ENCODE measurements around the gene ZNF184.
A peak's percentile ranks its signal among the peaks of the same experiment; 100 is the strongest.

The ZNF184 gene

GRCh38 chr6:27512525-27512924 is 39.6 kb upstream of the ZNF184 start:
- Histone ChIP-seq H3K4me3 (ENCODE audit: low read depth in 1 of 2, low read length in 1 of 2) (no peak overlapping the region), H3K27me3 (peaks cover 94% of the 10 kb centered on the region), H3K4me1 (ENCODE audit: control insufficient read depth in 1 of 2, insufficient read depth in 1 of 2, low read depth in 1 of 2, low read length in 1 of 2) (no peaks in the 10 kb centered on the region), H3K27ac (no peak overlapping the region), H3K9me3 (no peaks in the 10 kb centered on the region), H3K36me3 (no peaks in the 10 kb centered on the region)
- no peak for TF ChIP-seq CTCF (IDR thresholded peaks at IDR 0.05)

- H3K9me3 ChIP-seq = no peaks in the 10 kb centered on the region
- TF ChIP-seq CTCF (IDR thresholded peaks at IDR 0.05) = no peak
- H3K4me1 ChIP-seq (ENCODE audit: control insufficient read depth in 1 of 2, insufficient read depth in 1 of 2, low read depth in 1 of 2, low read length in 1 of 2) = peaks cover 14 to 16% of the 10 kb centered on the region in 2 experiments
- no peaks in the 10 kb centered on the region for H3K36me3 ChIP-seq
- no peak overlapping the region for H3K4me3 ChIP-seq (ENCODE audit: low read depth in 1 of 2, low read length in 1 of 2)
- H3K27me3 ChIP-seq = peaks cover 94% of the 10 kb centered on the region
- H3K27ac ChIP-seq = no peak overlapping the region
These were observed 34.4 kb upstream of the ZNF184 start for GRCh38 chr6:27507041-27507956.

GRCh38 chr6:27505209-27506027 is 32.5 kb upstream of the ZNF184 start:
- no peak overlapping the region for H3K27ac ChIP-seq
- no peaks in the 10 kb centered on the region for H3K9me3 ChIP-seq
- peaks cover 14 to 19% of the 10 kb centered on the region in 2 experiments for H3K4me1 ChIP-seq (ENCODE audit: control insufficient read depth in 1 of 2, insufficient read depth in 1 of 2, low read depth in 1 of 2, low read length in 1 of 2)
- H3K4me3 ChIP-seq (ENCODE audit: low read depth in 1 of 2, low read length in 1 of 2) = no peak overlapping the region
- TF ChIP-seq CTCF (IDR thresholded peaks at IDR 0.05) = no peak
- H3K36me3 ChIP-seq = no peaks in the 10 kb centered on the region
- peaks cover 95% of the 10 kb centered on the region for H3K27me3 ChIP-seq

- H3K4me3 ChIP-seq (ENCODE audit: low read depth in 1 of 2, low read length in 1 of 2) = peak overlapping the region; percentile 16 to 27
- H3K27ac ChIP-seq = no peak overlapping the region
- no peaks in the 10 kb centered on the region for H3K9me3 ChIP-seq
- TF ChIP-seq CTCF (IDR thresholded peaks at IDR 0.05) = no peak
- H3K4me1 ChIP-seq (ENCODE audit: control insufficient read depth in 1 of 2, insufficient read depth in 1 of 2, low read depth in 1 of 2, low read length in 1 of 2) = peaks cover 14 to 19% of the 10 kb centered on the region in 2 experiments
- H3K27me3 ChIP-seq = peaks cover 98% of the 10 kb centered on the region
- H3K36me3 ChIP-seq = no peaks in the 10 kb centered on the region
These were observed 30.6 kb upstream of the ZNF184 start for GRCh38 chr6:27503436-27504030.

Measured in neutrophil (primary cell).